SK-N-SH (cell line): ENCODE data around the gene SUGP2. TPM values are rescaled to one million over a fixed set of nuclear protein-coding genes. Genes with fewer than 3 reads are reported as not detected.

Source experiments
- CTCF ChIA-PET: fragments of 300-600, 350-600 bp; formaldehyde crosslinking; extraction: SDS; loops from one replicate; lab custom pipeline; 2021; lab: Yijun Ruan, JAX
- POLR2A ChIA-PET: fragments of 350-600 bp; sonication (Branson Sonifier 250); formaldehyde crosslinking; extraction: SDS; loops from one replicate; lab custom pipeline; 2020; ENCODE audit warnings: antibody characterized with exemption, inconsistent platforms; lab: Yijun Ruan, JAX
- DNase-seq: peaks from one replicate; pipeline ENCODE4 v3.0.0; 2012
- H2AFZ ChIP-seq: fragments of 200-600 bp; sonication (generic); 2 replicates; pipeline ENCODE4 v1.8.1; 2016; ENCODE audit warnings: antibody characterized with exemption, mild to moderate bottlenecking, low read depth
- H3F3A ChIP-seq: fragments of 200-600 bp; sonication (generic); replicated peaks from 2 replicates; pipeline ENCODE3; 2016; ENCODE audit warnings: antibody characterized with exemption, mild to moderate bottlenecking; ENCODE audit not compliant: insufficient read depth
- H3K27ac ChIP-seq, 2 experiments: fragments of 200-500 bp in 1 of 2; fragments of 200-600 bp in 1 of 2; sonication (Bioruptor generic) in 1 of 2; sonication (generic), shearing (Covaris generic) in 1 of 2; 2 replicates each; pipeline versions ENCODE4 v1.5.1 to v1.6.1; 2014 to 2016; ENCODE audit warnings: low read depth in 2 of 2, inconsistent platforms in 1 of 2, low read length in 1 of 2, mild to moderate bottlenecking in 1 of 2, mixed read lengths in 1 of 2
- H3K27me3 ChIP-seq: fragments of 200-600 bp; sonication (generic), shearing (Covaris generic); 2 replicates; pipeline ENCODE4 v1.6.1; 2016; ENCODE audit warnings: mixed run types; ENCODE audit not compliant: insufficient read depth
- H3K36me3 ChIP-seq, 2 experiments: fragments of 200-500 bp in 1 of 2; fragments of 200-600 bp in 1 of 2; sonication (Bioruptor generic) in 1 of 2; sonication (generic) in 1 of 2; replicated peaks in 1 of 2; 2 replicates each; pipeline versions ENCODE3 to v1.5.1; 2014 to 2016; ENCODE audit warnings: low read length in 1 of 2, mild to moderate bottlenecking in 1 of 2; ENCODE audit not compliant: insufficient read depth in 2 of 2, control insufficient read depth in 1 of 2
- H3K4me1 ChIP-seq, 2 experiments: fragments of 200-500 bp in 1 of 2; fragments of 200-600 bp in 1 of 2; sonication (Bioruptor generic) in 1 of 2; sonication (generic), shearing (Covaris generic) in 1 of 2; 2 replicates each; pipeline versions ENCODE4 v1.5.1 to v1.6.1; 2014 to 2016; ENCODE audit warnings: low read depth in 1 of 2, low read length in 1 of 2, mixed run types in 1 of 2; ENCODE audit not compliant: insufficient read depth in 2 of 2, control insufficient read depth in 1 of 2
- H3K4me2 ChIP-seq: fragments of 200-600 bp; sonication (generic), shearing (Covaris generic); 2 replicates; pipeline ENCODE4 v1.6.1; 2017; ENCODE audit warnings: mixed run types
- H3K4me3 ChIP-seq, 2 experiments: fragments of 200-500 bp in 1 of 2; fragments of 200-600 bp in 1 of 2; sonication (Bioruptor generic) in 1 of 2; sonication (generic), shearing (Covaris generic) in 1 of 2; 2 replicates each; pipeline versions ENCODE4 v1.5.1 to v1.8.1; 2014 to 2016; ENCODE audit warnings: low read depth in 2 of 2, inconsistent platforms in 1 of 2, low read length in 1 of 2, mild to moderate bottlenecking in 1 of 2, mixed read lengths in 1 of 2, moderate library complexity in 1 of 2
- H3K79me2 ChIP-seq: fragments of 200-600 bp; sonication (generic); 2 replicates; pipeline ENCODE4 v1.8.1; 2017; ENCODE audit warnings: mild to moderate bottlenecking; ENCODE audit not compliant: insufficient read depth
- H3K9ac ChIP-seq: fragments of 200-600 bp; sonication (generic); 2 replicates; pipeline ENCODE4 v1.6.1; 2017; ENCODE audit warnings: mixed run types
- H3K9me2 ChIP-seq: fragments of 200-600 bp; sonication (generic); 2 replicates; pipeline ENCODE4 v1.6.1; 2017; ENCODE audit warnings: mixed run types
- H3K9me3 ChIP-seq: fragments of 200-600 bp; sonication (generic); 2 replicates; pipeline ENCODE4 v1.6.1; 2017; ENCODE audit warnings: mixed run types, mild to moderate bottlenecking, moderate library complexity
- H4K20me1 ChIP-seq: fragments of 200-600 bp; sonication (generic); 2 replicates; pipeline ENCODE4 v1.6.1; 2017; ENCODE audit warnings: mild to moderate bottlenecking, mixed run types; ENCODE audit not compliant: insufficient read depth
- EZH2phosphoT487 ChIP-seq: fragments of 200-600 bp; sonication (generic); IDR thresholded peaks from 2 replicates; pipeline ENCODE4 v1.6.1; 2017; ENCODE audit warnings: low read depth, mixed run types, mild to moderate bottlenecking, antibody characterized with exemption, moderate library complexity, borderline replicate concordance
- FOXJ3 ChIP-seq: sonication (generic); formaldehyde crosslinking; IDR thresholded peaks from 2 replicates; pipeline ENCODE4 v1.5.1; 2020; ENCODE audit warnings: mild to moderate bottlenecking, missing genetic modification reagents
- FOXM1 ChIP-seq: IDR thresholded peaks from 2 replicates; pipeline ENCODE4 v1.4.0; 2012; ENCODE audit warnings: low read depth, mild to moderate bottlenecking
- GABPA ChIP-seq: IDR thresholded peaks from 2 replicates; pipeline ENCODE4 v1.4.0; 2012; ENCODE audit warnings: low read depth, mild to moderate bottlenecking
- GATA2 ChIP-seq: sonication (generic); formaldehyde crosslinking; IDR thresholded peaks from 2 replicates; pipeline ENCODE4 v1.5.0; 2020; ENCODE audit warnings: mild to moderate bottlenecking, missing genetic modification reagents
- JUND ChIP-seq: IDR thresholded peaks from 2 replicates; pipeline ENCODE4 v1.4.0; 2012
- MEF2A ChIP-seq: IDR thresholded peaks from 2 replicates; pipeline ENCODE4 v1.4.0; 2012; ENCODE audit warnings: low read depth, borderline replicate concordance
- NFIC ChIP-seq: IDR thresholded peaks from 2 replicates; pipeline ENCODE4 v1.4.0; 2012; ENCODE audit warnings: borderline replicate concordance
- NRF1 ChIP-seq: IDR thresholded peaks from 2 replicates; pipeline ENCODE4 v1.6.1; 2012; ENCODE audit warnings: low read depth, mild to moderate bottlenecking, low read length
- PBX3 ChIP-seq: IDR thresholded peaks from 2 replicates; pipeline ENCODE4; 2012
- POLR2AphosphoS5 ChIP-seq: IDR thresholded peaks from 2 replicates; pipeline ENCODE4 v1.6.1; 2012; ENCODE audit warnings: low read depth, low read length
- RAD21 ChIP-seq: IDR thresholded peaks from 2 replicates; pipeline ENCODE4 v1.6.1; 2012; ENCODE audit warnings: mild to moderate bottlenecking, low read length
- RCOR1 ChIP-seq: fragments of 150-350 bp; IDR thresholded peaks from 2 replicates; pipeline ENCODE4 v1.6.1; 2017; ENCODE audit warnings: antibody characterized with exemption, low read length
- RFX5 ChIP-seq: IDR thresholded peaks from 2 replicates; pipeline ENCODE4 v1.6.1; 2012; ENCODE audit warnings: mild to moderate bottlenecking, improper control_type of control experiment, low read length
- RXRA ChIP-seq: IDR thresholded peaks from 2 replicates; pipeline ENCODE4 v1.4.0; 2012; ENCODE audit warnings: low read depth, mild to moderate bottlenecking, borderline replicate concordance
- SMC3 ChIP-seq: IDR thresholded peaks from 2 replicates; pipeline ENCODE4 v1.6.1; 2012; ENCODE audit warnings: low read depth, low read length, improper control_type of control experiment
- TEAD4 ChIP-seq: IDR thresholded peaks from 2 replicates; pipeline ENCODE4 v1.4.0; 2012; ENCODE audit warnings: mild to moderate bottlenecking, borderline replicate concordance; ENCODE audit not compliant: insufficient read depth
- USF1 ChIP-seq: IDR thresholded peaks from 2 replicates; pipeline ENCODE4 v1.4.0; 2012; ENCODE audit warnings: low read depth, borderline replicate concordance
- WGBS: methylation state at CpG from one replicate; pipeline ENCODE4 v1.1.6; 2017; ENCODE audit warnings: low lambda C conversion rate; 5-methylcytosine and 5-hydroxymethylcytosine counted together
- polyA plus RNA-seq, 3 experiments: library from polyadenylated mRNA; depleted of rRNA; stranded (reverse); fragments of >200 nt; gene quantifications; 2 replicates each; pipeline ENCODE4 v1.2.3, GENCODE V29; 2012
- TF ChIP-seq, protein P1 (sequence below): fragments of 150-350 bp; IDR thresholded peaks from 2 replicates; pipeline ENCODE4 v1.6.1; 2017; ENCODE audit warnings: antibody characterized with exemption, low read length, low read depth, borderline replicate concordance
- TF ChIP-seq, protein P2 (sequence below): fragments of 150-350 bp; IDR thresholded peaks from 2 replicates; pipeline ENCODE4 v1.6.1; 2016; ENCODE audit warnings: mild to moderate bottlenecking, low read depth, low read length

Gene SUGP2
- polyA plus RNA-seq, 1 of the 3 experiments (the other 2 are of a cell fraction): 56.3 TPM

DNA sequence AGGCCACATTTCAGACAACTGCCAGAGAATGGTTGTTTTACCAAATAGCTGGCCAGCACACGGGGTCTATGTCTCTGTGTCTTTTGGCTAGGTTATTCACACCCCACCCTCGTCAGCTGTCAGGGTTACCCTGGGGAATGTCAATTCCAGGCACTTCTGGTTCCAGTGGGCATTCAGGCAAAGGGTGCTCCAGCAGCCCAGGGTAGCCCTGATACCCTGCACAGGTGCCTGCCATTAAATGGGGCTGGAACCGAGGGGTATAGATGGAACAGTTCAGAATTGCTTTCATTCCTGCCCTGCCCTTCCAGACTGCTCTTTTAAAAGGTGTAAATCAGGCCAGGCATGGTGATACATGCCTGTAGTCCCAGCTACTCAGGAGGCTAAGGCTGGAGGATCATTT, 49.1 kb downstream of the SUGP2 start:
- H2AFZ ChIP-seq: no peak overlapping the region
- POLR2A ChIA-PET: interaction anchor here (0.7 kb wide), 1 partner anchor 307 kb away, joined by 3 read pairs; no protein-coding TSS in a partner anchor
- no peak overlapping the region for H3K4me3 ChIP-seq
- WGBS: 88% methylated on average over 3 of the region's 3 CpGs
- no peak overlapping the region for H3K9ac ChIP-seq
- H4K20me1 ChIP-seq: no peaks in the 10 kb centered on the region
- no peaks in the 10 kb centered on the region for H3K79me2 ChIP-seq
- H3F3A ChIP-seq: no peaks in the 10 kb centered on the region
- H3K4me2 ChIP-seq: no peak overlapping the region
- no peak overlapping the region for H3K27ac ChIP-seq
- CTCF ChIA-PET: no interaction called here
- DNase-seq: no peak
- no peaks in the 10 kb centered on the region for H3K9me3 ChIP-seq
- no peaks in the 10 kb centered on the region for H3K9me2 ChIP-seq
- TF ChIP-seq RXRA: no peak
- TF ChIP-seq TEAD4: no peak
- no peak for TF ChIP-seq USF1
- TF ChIP-seq RFX5: no peak
- TF ChIP-seq NRF1: no peak
- no peak for TF ChIP-seq GABPA
- TF ChIP-seq FOXJ3 (CRISPR knock-in tag): no peak
- TF ChIP-seq GATA2 (CRISPR knock-in tag): no peak
- TF ChIP-seq EZH2phosphoT487: no peak
- TF ChIP-seq, protein P1, sequence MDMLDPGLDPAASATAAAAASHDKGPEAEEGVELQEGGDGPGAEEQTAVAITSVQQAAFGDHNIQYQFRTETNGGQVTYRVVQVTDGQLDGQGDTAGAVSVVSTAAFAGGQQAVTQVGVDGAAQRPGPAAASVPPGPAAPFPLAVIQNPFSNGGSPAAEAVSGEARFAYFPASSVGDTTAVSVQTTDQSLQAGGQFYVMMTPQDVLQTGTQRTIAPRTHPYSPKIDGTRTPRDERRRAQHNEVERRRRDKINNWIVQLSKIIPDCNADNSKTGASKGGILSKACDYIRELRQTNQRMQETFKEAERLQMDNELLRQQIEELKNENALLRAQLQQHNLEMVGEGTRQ: no peak
- no peak for TF ChIP-seq RCOR1
- TF ChIP-seq MEF2A: no peak
- TF ChIP-seq POLR2AphosphoS5: no peak
- TF ChIP-seq, protein P2, sequence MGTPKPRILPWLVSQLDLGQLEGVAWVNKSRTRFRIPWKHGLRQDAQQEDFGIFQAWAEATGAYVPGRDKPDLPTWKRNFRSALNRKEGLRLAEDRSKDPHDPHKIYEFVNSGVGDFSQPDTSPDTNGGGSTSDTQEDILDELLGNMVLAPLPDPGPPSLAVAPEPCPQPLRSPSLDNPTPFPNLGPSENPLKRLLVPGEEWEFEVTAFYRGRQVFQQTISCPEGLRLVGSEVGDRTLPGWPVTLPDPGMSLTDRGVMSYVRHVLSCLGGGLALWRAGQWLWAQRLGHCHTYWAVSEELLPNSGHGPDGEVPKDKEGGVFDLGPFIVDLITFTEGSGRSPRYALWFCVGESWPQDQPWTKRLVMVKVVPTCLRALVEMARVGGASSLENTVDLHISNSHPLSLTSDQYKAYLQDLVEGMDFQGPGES: no peak
- no peak for TF ChIP-seq FOXM1
- no peak for TF ChIP-seq JUND
- no peak for TF ChIP-seq PBX3
- TF ChIP-seq NFIC: no peak
- TF ChIP-seq SMC3: no peak
- no peak for TF ChIP-seq RAD21
- H3K36me3 ChIP-seq: no peaks in the 10 kb centered on the region
- H3K27me3 ChIP-seq: no peaks in the 10 kb centered on the region; the same call in 1 of the 2 replicates
- no peaks in the 10 kb centered on the region for H3K4me1 ChIP-seq
